ENCODE data around the gene ST3GAL3.
"Not testable (repeated sequence)": the region's sequence is repeated elsewhere in the genome, so short reads cannot be mapped to it uniquely, and the experiment has no call there.

Gene ST3GAL3

DNA sequence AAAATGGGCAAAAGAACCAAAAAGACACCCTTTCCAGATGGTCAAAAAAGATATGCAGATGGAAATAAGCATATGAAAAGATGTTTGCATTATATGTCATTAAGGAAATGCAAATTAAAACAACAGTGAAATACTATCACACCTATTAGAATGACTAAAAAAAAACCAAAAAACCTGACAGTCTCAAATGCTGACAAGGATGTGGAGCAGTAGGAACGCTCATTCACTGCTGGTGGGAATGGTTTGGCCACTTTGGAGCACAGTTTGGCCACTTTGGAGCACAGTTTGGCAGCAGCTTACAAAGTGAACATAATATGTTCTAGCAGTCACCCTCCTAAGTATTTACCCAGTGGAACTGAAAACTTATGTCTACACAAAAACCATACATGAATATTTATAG is 121.2 kb downstream of the ST3GAL3 start:
- DNase-seq, result no peak

DNA sequence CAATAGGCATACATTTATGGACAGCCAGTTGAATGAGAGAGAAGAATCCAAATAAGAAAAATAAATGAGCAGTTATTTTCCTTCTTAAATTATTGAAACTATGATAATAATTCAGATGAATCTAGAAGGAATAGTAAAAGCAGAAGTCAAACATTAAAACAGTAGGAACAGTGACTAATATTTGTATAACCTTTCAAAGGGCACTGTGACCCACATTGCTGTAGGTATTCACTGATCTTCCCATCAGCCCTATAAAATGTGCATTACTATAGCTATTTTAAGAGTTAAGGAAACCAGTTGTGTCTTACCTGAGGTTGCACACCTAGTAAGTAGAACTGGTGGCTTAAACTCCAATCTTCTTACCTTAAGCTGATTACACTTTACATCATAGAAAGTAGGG is 123.5 kb downstream of the ST3GAL3 start:
- no peak for DNase-seq

DNA sequence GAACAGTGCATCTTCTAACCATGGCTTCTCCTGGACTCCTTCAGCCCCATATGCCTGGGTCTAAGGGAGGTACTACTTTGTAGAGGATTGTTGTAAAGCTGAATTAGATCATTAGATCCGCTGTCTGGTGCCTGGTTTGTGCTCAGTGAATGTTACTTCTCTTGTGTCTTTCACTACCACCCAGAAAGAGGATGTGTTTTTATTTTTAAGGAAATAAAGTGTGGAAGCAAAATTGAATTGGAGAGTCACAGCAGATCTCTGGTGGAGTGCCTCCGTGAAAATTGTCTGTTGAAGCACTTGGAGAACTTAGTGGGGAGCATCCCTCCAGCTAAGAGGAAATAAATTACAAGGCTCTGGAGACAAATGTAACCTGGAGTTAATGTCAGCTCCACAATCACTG is 124.5 kb downstream of the ST3GAL3 start:
- no peak for DNase-seq

DNA sequence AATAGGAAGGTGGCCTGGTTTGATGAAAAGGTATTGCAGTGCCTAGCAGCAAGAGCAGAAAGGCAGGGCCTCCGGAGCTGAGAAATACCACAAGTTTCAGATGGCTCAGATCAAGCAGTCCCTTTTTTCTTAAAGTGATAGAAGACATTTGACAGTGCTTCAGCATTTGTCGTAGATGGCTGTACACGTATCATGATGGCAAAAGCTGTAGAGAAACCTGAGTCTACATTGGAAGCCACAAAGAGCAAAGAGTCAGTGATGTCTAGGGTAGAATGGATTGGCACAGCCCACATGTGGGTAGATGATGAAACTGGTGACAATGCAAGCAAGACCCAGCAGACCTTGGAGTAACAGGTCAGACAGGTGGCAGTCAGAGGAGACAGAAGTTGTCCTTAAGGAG is 124.9 kb downstream of the ST3GAL3 start:
- DNase-seq, result no peak

DNA sequence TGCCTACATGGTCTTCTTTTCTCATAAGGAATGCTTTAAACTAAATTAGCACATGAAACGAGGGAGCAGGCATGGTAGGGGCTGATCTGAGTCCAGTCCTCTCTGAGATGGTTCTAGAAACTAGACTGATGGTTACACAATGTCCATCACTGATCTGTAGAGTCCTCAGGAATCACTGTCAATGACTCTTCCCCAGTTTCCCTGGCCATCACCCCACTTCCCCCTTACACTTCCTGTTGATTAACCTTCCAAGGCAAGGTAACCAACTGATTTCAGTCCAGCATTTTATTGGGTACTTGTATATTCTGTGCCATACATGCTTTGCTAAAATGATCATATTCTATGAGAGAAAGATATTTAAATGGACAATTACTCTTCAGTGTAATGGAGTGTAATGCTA is 125.7 kb downstream of the ST3GAL3 start:
- no peak for DNase-seq

DNA sequence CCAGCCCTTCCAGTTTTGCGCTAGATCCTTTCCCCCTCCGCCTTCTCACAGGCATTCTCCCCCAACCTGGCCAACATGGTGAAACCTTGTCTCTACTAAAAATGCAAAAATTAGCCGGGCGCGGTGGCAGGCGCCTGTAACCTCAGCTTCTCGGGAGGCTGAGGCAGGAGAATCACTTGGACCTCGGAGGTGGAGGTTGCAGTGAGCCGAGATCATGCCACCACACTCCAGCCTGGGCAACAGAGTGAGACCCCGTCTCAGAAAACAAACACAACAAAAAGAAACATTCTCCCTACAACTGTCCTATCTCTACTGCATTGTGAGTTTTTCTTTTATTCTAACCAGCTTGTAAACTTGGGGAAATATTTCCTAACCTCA is 126.6 kb downstream of the ST3GAL3 start:
- DNase-seq, result not testable (repeated sequence)

GRCh38 chr1:43834280-43835081 is 127.1 kb downstream of the ST3GAL3 start:
- DNase-seq, result peak; percentile 74

- DNase-seq, result no peak
Measured at GRCh38 chr1:43835082-43836021, 128.0 kb downstream of the ST3GAL3 start.

- no peak for DNase-seq
Measured at GRCh38 chr1:43836267-43836951, 129.1 kb downstream of the ST3GAL3 start.

GRCh38 chr1:43839056-43839455 is 131.7 kb downstream of the ST3GAL3 start:
- no peak for DNase-seq

GRCh38 chr1:43841321-43842174 is 134.2 kb downstream of the ST3GAL3 start:
- DNase-seq, result no peak

DNA sequence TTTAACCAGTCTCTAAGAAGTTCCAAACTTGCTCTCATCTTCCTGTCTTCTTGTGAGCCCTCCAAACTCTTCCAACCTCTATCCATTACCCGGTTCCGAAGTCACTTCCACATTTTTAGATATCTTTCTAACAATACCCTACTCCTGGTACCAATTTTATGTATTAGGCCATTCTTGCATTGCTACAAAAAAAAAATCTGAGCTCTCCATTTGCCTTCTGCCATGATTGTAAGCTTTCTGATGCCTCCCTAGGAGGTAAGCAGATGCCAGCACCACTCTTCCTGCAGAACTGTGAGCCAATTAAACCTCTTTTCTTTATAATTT is 134.8 kb downstream of the ST3GAL3 start:
- DNase-seq, result no peak

- no peak for DNase-seq
Measured at GRCh38 chr1:43843684-43844083, 136.3 kb downstream of the ST3GAL3 start.

- DNase-seq, result no peak
Measured at GRCh38 chr1:43844114-43844513, 136.8 kb downstream of the ST3GAL3 start.

DNA sequence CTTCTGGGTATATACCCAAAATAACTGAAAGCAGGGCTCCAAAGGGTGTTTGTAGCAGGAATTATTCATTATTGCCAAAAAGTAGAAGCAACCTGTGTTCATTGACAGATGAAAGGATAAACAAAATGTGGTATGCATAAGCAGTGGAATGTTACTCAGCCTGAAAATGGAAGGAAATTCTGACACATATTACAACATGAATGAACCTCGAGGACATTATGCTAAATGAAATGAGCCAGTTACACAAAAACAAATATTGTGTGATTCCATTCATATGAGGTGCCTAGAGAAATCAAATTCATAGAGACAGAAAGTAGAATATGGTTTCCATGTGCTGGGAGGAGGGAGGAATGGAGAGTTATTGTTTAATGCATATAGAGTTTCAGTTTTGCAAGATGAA is 140.0 kb downstream of the ST3GAL3 start:
- DNase-seq, result no peak

- no peak for DNase-seq
Measured at GRCh38 chr1:43847882-43848281, 140.5 kb downstream of the ST3GAL3 start.

DNA sequence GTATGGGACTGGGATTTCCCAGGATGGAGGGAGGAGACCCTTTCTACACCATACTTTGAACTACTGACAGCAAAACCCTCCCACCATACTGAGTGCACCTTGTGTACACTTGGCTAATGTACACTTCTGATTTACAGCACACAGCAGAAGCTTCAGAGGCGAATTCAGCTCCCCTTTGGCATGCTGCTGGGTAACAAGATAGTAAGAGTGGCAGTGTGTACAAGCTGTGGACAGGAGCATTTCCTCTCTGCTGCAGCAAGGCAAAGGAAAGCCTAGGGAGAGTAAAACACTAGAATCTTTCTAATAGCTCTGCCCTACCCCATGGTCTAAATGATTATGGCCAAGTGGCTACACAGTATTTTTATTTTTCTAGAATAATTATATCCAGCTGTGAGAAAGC is 142.3 kb downstream of the ST3GAL3 start:
- DNase-seq, result no peak

- no peak for DNase-seq
Measured at GRCh38 chr1:43850591-43851233, 143.4 kb downstream of the ST3GAL3 start.

DNA sequence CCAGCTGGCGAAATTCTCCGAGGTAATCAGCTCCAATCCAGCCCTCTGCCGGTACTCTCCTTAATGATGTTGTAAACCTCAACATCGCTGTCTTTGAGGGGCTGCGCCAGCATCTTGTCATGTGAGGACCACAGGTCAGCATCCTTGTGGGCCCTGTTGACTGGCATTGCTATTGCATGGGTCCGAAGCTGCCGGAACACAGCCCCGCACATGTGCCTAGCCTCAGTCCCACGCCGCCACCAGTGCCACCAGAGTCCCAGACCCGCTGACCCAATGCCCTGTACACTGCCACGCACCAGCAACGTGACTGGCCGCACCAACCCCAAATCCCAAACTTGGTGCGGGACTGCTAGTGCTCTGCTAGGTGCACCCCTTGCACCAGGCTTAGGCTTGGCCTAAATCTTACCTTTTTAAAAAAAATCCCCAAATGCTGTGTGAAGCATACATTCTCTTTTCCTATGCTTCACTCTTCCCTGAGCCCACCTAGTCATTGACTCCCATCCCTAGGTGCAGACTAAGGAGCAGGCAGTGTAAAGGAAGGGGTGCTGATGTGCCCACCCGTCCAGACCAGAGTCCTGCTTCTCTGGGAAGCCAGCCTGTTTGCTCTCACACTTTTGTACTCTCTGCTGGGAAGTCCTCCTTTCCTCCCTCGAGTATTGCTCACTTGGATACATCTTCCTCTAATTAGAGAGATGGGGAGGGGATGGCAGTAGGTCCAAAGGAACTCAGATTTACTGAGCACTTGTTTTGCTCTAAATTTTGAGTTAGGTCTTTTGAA is 144.4 kb downstream of the ST3GAL3 start:
- DNase-seq, result no peak

DNA sequence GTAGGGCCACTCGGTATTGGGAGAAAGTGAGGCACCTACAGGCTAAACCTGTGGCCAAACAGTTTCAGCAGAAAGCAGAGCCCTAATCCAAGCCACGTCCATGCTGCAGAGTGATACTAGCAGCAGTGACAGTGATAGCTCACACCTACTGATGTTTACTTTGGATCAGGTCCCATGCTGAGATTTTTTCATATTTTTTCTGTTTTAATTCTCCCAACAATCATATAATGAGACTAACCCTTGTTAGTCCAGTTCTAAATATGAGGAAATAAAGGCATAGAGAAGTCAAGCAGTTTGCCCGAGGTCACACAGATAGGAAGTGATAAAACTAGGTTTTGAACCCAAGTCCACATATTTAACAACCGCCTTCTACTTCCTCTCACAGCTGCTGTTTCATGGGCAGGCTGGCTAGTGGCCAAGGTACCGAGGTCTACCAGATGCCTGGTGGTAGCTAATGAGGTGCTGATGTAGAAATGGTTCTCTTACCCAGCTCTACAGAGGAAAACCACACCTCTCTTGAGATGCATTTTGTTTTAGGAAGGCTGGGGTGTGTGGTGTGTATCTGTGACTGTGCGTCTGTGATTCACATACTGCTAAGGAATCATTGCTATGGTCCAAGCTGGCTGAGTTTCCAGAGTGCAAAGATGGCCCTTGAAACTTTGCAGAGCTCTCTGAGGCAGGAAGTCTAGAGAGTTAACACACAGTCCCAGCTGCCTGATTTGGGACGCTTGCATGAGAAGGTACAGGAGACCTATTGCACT is 146.0 kb downstream of the ST3GAL3 start:
- peak; percentile 24 for DNase-seq

GRCh38 chr1:43854473-43854872 is 147.1 kb downstream of the ST3GAL3 start:
- no peak for DNase-seq

All from SIG-M5 (cell line).